ENCODE data around the gene PTPRB.

The PTPRB gene

DNA sequence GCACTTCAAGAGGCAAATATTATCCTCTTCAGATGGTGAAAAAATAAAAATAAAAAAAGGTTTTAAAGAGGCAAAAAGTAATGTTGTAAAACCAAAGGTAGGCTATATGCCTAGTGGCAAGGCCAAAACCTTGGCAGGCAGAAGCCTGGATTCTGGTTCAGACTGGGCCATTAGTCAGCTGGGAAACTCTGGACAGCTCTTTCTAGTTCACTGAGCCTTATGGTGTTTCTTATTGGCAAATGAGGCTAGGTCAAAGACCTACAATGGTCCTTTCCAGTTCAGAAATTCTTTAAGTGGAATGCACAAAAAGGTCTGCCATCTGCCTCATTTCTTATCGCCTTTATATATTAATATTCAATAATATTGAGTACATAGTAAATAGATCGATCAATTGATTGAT lies 44.6 kb downstream of the PTPRB start:
- no peak for DNase-seq (ENCODE audit: low spot score)

GRCh38 chr12:70590549-70591226 lies 46.5 kb downstream of the PTPRB start:
- no peak for DNase-seq (ENCODE audit: low spot score)

- peak; percentile 68 for DNase-seq (ENCODE audit: low spot score)
Observed at GRCh38 chr12:70590051-70590450, 47.2 kb downstream of the PTPRB start.

DNA sequence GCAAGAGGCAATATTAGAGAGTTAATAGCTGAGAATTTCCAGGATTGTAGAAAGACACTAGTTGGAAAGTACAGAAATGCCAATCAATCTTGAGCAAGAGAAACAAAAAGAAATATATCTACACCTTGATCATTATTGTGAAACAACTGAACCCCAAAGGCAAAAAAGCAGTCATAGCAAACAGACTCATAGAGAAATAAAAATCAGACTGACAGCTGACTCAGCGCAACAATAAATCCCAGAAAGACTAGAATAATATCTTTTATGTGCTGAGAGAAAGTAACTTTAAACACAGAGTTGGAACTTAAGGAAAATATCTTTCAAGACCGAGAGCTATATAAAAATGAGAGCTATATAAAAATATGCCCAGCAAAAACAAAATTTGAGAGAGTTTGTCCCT lies 52.9 kb downstream of the PTPRB start:
- DNase-seq (ENCODE audit: low spot score), result no peak

DNA sequence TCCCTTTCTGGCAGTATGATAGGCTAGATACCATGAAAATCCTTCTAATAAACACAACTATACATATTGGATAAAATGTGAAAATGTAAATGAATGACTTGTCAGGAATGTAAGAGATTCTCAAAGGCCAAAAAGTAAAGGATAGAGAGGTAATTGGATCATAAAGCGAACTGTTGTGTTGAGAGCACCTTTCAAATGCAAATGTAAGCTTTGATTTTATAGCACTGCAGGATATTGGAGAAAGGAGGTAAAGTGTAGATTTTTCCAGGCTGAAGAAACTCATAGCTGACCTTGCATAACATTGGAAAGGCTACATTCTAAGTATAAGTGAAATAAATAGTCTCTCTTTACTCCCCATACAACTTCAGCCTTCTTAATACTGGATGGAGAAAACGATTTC lies 54.0 kb downstream of the PTPRB start:
- DNase-seq (ENCODE audit: low spot score), result no peak

- DNase-seq (ENCODE audit: low spot score), result no peak
Observed at GRCh38 chr12:70581208-70581607, 56.0 kb downstream of the PTPRB start.

- DNase-seq (ENCODE audit: low spot score), result no peak
Observed at GRCh38 chr12:70577283-70577634, 60.0 kb downstream of the PTPRB start.

- peak; percentile 72 for DNase-seq (ENCODE audit: low spot score)
Observed at GRCh38 chr12:70576341-70577282, 60.6 kb downstream of the PTPRB start.

DNA sequence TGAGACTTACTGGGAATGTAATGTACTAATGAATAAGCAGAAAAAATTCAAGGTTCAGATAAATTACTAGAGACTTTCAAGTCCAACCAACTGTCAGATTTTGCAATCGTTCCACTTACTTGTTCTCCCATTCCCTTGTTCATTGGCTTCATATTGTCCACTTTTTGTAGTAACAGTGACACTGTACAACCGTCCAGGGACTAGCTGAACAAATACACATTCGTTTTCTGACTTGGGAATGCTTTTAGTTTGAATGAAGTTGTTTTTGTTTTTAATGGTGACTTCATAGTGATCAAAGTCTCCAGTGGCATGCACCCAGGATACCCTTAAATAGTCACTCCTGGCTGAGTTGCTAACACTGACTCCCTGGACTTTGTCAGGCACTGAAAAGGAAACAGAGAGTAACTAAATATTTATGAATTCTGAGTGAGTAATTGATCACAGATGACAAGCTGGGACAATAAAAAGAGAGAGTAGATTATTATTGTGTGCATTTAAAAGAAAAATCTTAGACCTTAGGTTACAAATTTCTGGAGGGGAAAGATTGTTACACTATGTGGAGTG lies 65.4 kb downstream of the PTPRB start:
- no peak for DNase-seq (ENCODE audit: low spot score)

GRCh38 chr12:70571029-70571428 lies 66.2 kb downstream of the PTPRB start:
- DNase-seq (ENCODE audit: low spot score), result no peak

GRCh38 chr12:70561550-70561949 lies 75.7 kb downstream of the PTPRB start:
- DNase-seq (ENCODE audit: low spot score), result no peak

GRCh38 chr12:70560671-70561070 lies 76.6 kb downstream of the PTPRB start:
- DNase-seq (ENCODE audit: low spot score), result no peak

DNA sequence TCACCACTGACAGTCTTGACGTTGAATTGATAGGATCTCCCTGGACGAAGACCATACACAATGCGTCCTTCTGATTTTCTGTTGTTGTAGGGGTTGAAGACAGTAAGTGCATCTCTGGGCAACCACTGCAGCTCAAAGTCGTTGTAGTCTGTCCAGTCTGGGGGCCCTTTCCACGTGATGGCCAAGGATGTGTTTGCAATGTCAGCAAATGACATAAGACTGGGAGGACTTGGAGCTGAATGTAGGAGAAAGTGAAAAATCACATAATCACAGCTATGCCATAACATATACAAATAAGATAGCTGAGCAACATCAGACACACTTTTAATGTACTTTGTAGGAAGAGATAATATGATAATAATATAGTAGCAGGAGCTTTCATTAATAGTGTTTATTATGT lies 77.8 kb downstream of the PTPRB start:
- no peak for DNase-seq (ENCODE audit: low spot score)

- DNase-seq (ENCODE audit: low spot score), result no peak
Observed at GRCh38 chr12:70557583-70558191, 79.5 kb downstream of the PTPRB start.

DNA sequence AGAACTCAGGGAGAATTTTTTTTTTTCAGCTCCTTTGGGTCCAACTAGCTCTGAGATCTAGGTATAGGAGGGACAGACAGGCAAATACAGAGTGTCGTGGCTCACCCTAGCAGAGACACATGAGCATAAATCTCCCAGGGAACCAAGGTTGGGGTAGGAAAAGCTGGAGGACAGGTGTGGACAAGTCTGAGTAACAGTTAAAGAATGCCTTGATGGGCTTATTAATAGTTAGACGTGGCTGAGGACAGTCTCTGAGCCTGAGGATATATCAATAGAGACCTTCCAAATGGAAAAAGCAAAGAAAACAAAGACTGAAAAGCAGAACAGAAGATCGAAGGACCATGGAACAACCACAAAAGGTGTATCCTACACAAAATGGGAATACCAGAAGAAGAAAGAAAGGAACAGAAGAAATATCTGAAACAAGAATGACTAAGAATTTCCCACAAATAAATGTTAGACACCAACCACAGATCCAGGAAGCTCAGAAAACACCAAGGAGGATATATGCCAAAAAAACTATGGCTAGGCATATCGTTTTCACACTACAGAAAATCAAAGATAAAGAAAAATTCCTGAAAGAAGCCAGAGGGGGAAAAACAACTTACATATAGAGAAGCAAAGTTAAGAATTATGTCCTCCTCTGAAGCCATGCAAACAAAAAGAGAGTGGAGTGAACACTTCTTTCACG lies 80.9 kb downstream of the PTPRB start:
- DNase-seq (ENCODE audit: low spot score), result no peak

GRCh38 chr12:70555081-70555480 lies 82.1 kb downstream of the PTPRB start:
- no peak for DNase-seq (ENCODE audit: low spot score)

GRCh38 chr12:70553391-70553859 lies 83.8 kb downstream of the PTPRB start:
- DNase-seq (ENCODE audit: low spot score), result no peak

DNA sequence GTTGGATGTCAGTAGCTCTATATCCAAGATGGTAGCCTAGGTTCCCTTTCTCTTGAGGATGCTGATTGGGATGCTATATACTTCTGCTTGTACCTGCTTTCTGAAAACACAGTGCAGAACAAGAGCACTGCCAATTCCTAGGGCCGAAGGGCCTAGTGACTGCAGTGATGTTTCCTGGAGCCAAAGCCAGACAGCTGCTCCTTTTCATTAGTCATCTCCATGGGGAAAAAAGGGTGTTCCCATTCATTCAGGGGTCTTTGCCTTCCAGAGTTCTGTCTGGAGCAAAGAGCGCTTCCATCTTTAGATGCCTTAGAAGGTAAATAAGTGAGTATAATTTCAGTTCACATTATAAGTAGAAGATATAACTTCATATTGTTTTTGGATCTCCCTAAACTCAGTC lies 85.5 kb downstream of the PTPRB start:
- DNase-seq (ENCODE audit: low spot score), result no peak

GRCh38 chr12:70550180-70550577 lies 87.0 kb downstream of the PTPRB start:
- DNase-seq (ENCODE audit: low spot score), result no peak

GRCh38 chr12:70549340-70550179 lies 87.7 kb downstream of the PTPRB start:
- no peak for DNase-seq (ENCODE audit: low spot score)

DNA sequence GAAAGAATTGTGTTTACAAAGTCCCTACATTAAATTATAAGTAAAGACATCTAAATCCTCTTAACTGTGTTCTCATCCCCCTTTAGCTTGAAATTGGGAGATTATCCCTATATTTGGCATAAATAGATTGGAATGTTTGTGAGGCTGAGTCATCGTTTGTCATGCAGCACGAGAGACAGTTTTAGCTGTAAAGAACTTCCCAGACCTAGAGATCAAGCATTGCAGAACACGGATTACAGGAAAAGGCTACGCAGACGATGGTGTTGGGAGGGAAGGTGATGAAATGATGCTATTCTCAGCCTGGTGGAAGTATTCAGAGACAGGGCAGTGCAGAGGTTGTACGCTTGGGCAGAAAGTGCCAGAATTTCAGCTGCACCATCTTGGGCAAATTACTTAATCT lies 93.8 kb downstream of the PTPRB start:
- DNase-seq (ENCODE audit: low spot score), result no peak

Data from SK-N-DZ (cell line).